ENCODE data around the gene TTYH2.

The TTYH2 gene

GRCh38 chr17:74287031-74287602, 73.7 kb downstream of the TTYH2 start:
- no peak for TF ChIP-seq CTCF (IDR thresholded peaks at IDR 0.05; ENCODE audit: low read depth, low read length, missing control alignments)
- in situ Hi-C loops (cut with HindIII; ENCODE audit: low sequenced_read_pairs), result no loop called here
- DNase-seq (ENCODE audit: low read depth), result no peak
- no peak overlapping the region for H3K4me3 ChIP-seq (ENCODE audit: low read depth, low read length)

GRCh38 chr17:74288785-74289184, 75.4 kb downstream of the TTYH2 start:
- no peak for TF ChIP-seq CTCF (IDR thresholded peaks at IDR 0.05; ENCODE audit: low read depth, low read length, missing control alignments)
- H3K4me3 ChIP-seq (ENCODE audit: low read depth, low read length), result no peak overlapping the region
- DNase-seq (ENCODE audit: low read depth), result no peak
- in situ Hi-C loops (cut with HindIII; ENCODE audit: low sequenced_read_pairs), result no loop called here

- in situ Hi-C loops (cut with HindIII; ENCODE audit: low sequenced_read_pairs), result no loop called here
- DNase-seq (ENCODE audit: low read depth), result no peak
- TF ChIP-seq CTCF (IDR thresholded peaks at IDR 0.05; ENCODE audit: low read depth, low read length, missing control alignments), result no peak
- H3K4me3 ChIP-seq (ENCODE audit: low read depth, low read length), result no peak overlapping the region
Measured at GRCh38 chr17:74289688-74290087, 76.3 kb downstream of the TTYH2 start.

GRCh38 chr17:74290340-74290739, 77.0 kb downstream of the TTYH2 start:
- no peak for DNase-seq (ENCODE audit: low read depth)
- in situ Hi-C loops (cut with HindIII; ENCODE audit: low sequenced_read_pairs), result no loop called here
- no peak for TF ChIP-seq CTCF (IDR thresholded peaks at IDR 0.05; ENCODE audit: low read depth, low read length, missing control alignments)
- H3K4me3 ChIP-seq (ENCODE audit: low read depth, low read length), result no peak overlapping the region

GRCh38 chr17:74292495-74292894, 79.1 kb downstream of the TTYH2 start:
- TF ChIP-seq CTCF (IDR thresholded peaks at IDR 0.05; ENCODE audit: low read depth, low read length, missing control alignments), result no peak
- in situ Hi-C loops (cut with HindIII; ENCODE audit: low sequenced_read_pairs), result no loop called here
- DNase-seq (ENCODE audit: low read depth), result no peak
- H3K4me3 ChIP-seq (ENCODE audit: low read depth, low read length), result no peak overlapping the region

GRCh38 chr17:74295625-74296547, 82.5 kb downstream of the TTYH2 start:
- no peak for TF ChIP-seq CTCF (IDR thresholded peaks at IDR 0.05; ENCODE audit: low read depth, low read length, missing control alignments)
- no peak overlapping the region for H3K4me3 ChIP-seq (ENCODE audit: low read depth, low read length)
- in situ Hi-C loops (cut with HindIII; ENCODE audit: low sequenced_read_pairs), result no loop called here
- no peak for DNase-seq (ENCODE audit: low read depth)
